Gastrocnemius medialis (tissue), 4 donors: ENCODE data around the gene HSBP1L1. TPM values are rescaled to one million over a fixed set of nuclear protein-coding genes. Genes with fewer than 3 reads are reported as not detected.

Experiments
- ATAC-seq, 2 donors: fragments of 150-250 bp; one replicate each; pipeline ENCODE4 v1.9.1; 2016
- DNase-seq, 2 donors: peaks; one replicate each; pipeline ENCODE4 v3.0.0-alpha.2; 2019
- H3K27ac ChIP-seq, 4 donors: fragments of 200-600 bp; sonication (generic); 1 replicate in 1 of 4; 2 replicates in 3 of 4; pipeline ENCODE4 v1.5.1; 2016 to 2018; ENCODE audit warnings: mild to moderate bottlenecking in 2 of 4, moderate library complexity in 1 of 4
- H3K27me3 ChIP-seq, 3 donors: fragments of 200-600 bp; sonication (generic) in 2 of 3; 1 replicate in 1 of 3; 2 replicates in 2 of 3; pipeline versions ENCODE4 v1.5.1 to v1.6.0; 2016 to 2019; ENCODE audit warnings: mild to moderate bottlenecking in 1 of 3, moderate library complexity in 1 of 3
- H3K36me3 ChIP-seq, 2 donors: fragments of 200-600 bp; sonication (generic) in 1 of 2; one replicate each; pipeline ENCODE4 v1.5.1; 2017 to 2018
- H3K4me1 ChIP-seq, 2 donors: fragments of 200-600 bp; sonication (generic) in 1 of 2; one replicate each; pipeline ENCODE4 v1.5.1; 2016 to 2017; ENCODE audit warnings: mild to moderate bottlenecking in 2 of 2
- H3K4me3 ChIP-seq, 4 donors: fragments of 200-600 bp; sonication (generic) in 3 of 4; 1 replicate in 1 of 4; 2 replicates in 3 of 4; pipeline ENCODE4 v1.5.1; 2016 to 2019; ENCODE audit warnings: mild to moderate bottlenecking in 2 of 4
- H3K9me3 ChIP-seq, 3 donors: fragments of 200-600 bp; sonication (generic) in 2 of 3; 1 replicate in 1 of 3; 2 replicates in 2 of 3; pipeline ENCODE4 v1.5.1; 2016 to 2019
- CTCF ChIP-seq, 5 experiments: fragments of 450-650 bp in 3 of 5; fragments of 200-600 bp in 2 of 5; sonication (generic) in 2 of 5; IDR thresholded peaks in 4 of 5; conservative IDR thresholded peaks in 1 of 5; 1 replicate in 4 of 5; 2 replicates in 1 of 5; pipeline ENCODE4 v1.5.1; 2016 to 2019; ENCODE audit warnings: antibody characterized with exemption in 5 of 5, mild to moderate bottlenecking in 3 of 5, moderate library complexity in 3 of 5
- POLR2A ChIP-seq, 2 donors: fragments of 450-650 bp; IDR thresholded peaks; one replicate each; pipeline ENCODE4 v1.6.1; 2017; ENCODE audit warnings: antibody characterized with exemption in 2 of 2, mild to moderate bottlenecking in 2 of 2, moderate library complexity in 2 of 2
- in situ Hi-C, 4 donors: fragments of 200-750 bp; cut with MboI; loops; one replicate each; pipeline versions ENCODE4 v1.15.0 to v1.8.0; 2017; ENCODE audit warnings: low sequenced_read_pairs in 4 of 4
- intact Hi-C: fragments of 100-400 bp; cut with DNase I; formaldehyde crosslinking; loops from one replicate; pipeline ENCODE4 v1.15.1; 2023; ENCODE audit warnings: low total_unique reads
- total RNA-seq, 4 donors: library from RNA; depleted of rRNA; stranded (reverse); fragments of >200 nt; gene quantifications; one replicate each; pipeline versions ENCODE4 v1.1.0 to v1.2.3, GENCODE V29; 2016

HSBP1L1 gene
- total RNA-seq, 4 donors from 2014 or later: 0.94 to 13.4 (median 6.9) TPM

- H3K27me3 ChIP-seq: no peaks in the 10 kb centered on the region
- peak overlapping the region in 2 of 4 donors; percentile 69 to 96 for H3K27ac ChIP-seq
- no peak for DNase-seq
- intact Hi-C loops: loop anchor here (10.0 kb wide), 1 partner anchor 548 kb away; no protein-coding TSS in a partner anchor
- no peaks in the 10 kb centered on the region for H3K9me3 ChIP-seq
- H3K36me3 ChIP-seq: peaks cover 0 to 10% of the 10 kb centered on the region in 2 donors
- peaks cover 22 to 34% of the 10 kb centered on the region in 2 donors for H3K4me1 ChIP-seq
- in situ Hi-C loops: no loop called here
- ATAC-seq: no peak
- H3K4me3 ChIP-seq: peak overlapping the region; percentile 75 to 93 (median 86)
- TF ChIP-seq CTCF (IDR thresholded peaks at IDR 0.05 in 4 of 5, conservative IDR thresholded peaks at IDR 0.05 in 1 of 5): no peak
- TF ChIP-seq POLR2A (IDR thresholded peaks at IDR 0.05): no peak
Observed at GRCh38 chr18:79952456-79952995, 11.9 kb upstream of the HSBP1L1 start.

- intact Hi-C loops (loop anchor here (10.0 kb wide), 1 partner anchor 548 kb away; no protein-coding TSS in a partner anchor), in situ Hi-C loops (no loop called here)
- H3K36me3 ChIP-seq: peaks cover 0 to 10% of the 10 kb centered on the region in 2 donors
- DNase-seq: no peak
- ATAC-seq: no peak
- H3K27me3 ChIP-seq: no peaks in the 10 kb centered on the region
- no peak overlapping the region for H3K27ac ChIP-seq
- H3K9me3 ChIP-seq: no peaks in the 10 kb centered on the region
- H3K4me3 ChIP-seq: no peak overlapping the region
- H3K4me1 ChIP-seq: peaks cover 16 to 29% of the 10 kb centered on the region in 2 donors
- no peak for TF ChIP-seq CTCF (IDR thresholded peaks at IDR 0.05 in 4 of 5, conservative IDR thresholded peaks at IDR 0.05 in 1 of 5)
Observed at GRCh38 chr18:79952996-79953559, 11.4 kb upstream of the HSBP1L1 start.

GRCh38 chr18:79953971-79954651 lies 10.3 kb upstream of the HSBP1L1 start:
- peak overlapping the region; percentile 25 to 64 (median 48) for H3K27ac ChIP-seq
- in situ Hi-C loops: no loop called here
- no peaks in the 10 kb centered on the region for H3K9me3 ChIP-seq
- no peak overlapping the region for H3K4me3 ChIP-seq
- intact Hi-C loops: loop anchor here (10.0 kb wide), 1 partner anchor 549 kb away; no protein-coding TSS in a partner anchor
- TF ChIP-seq POLR2A (IDR thresholded peaks at IDR 0.05): no peak
- H3K27me3 ChIP-seq: no peaks in the 10 kb centered on the region
- no peak for DNase-seq
- peaks cover 6 to 18% of the 10 kb centered on the region in 2 donors for H3K4me1 ChIP-seq
- ATAC-seq: no peak
- H3K36me3 ChIP-seq: peaks cover 0 to 8% of the 10 kb centered on the region in 2 donors

DNA sequence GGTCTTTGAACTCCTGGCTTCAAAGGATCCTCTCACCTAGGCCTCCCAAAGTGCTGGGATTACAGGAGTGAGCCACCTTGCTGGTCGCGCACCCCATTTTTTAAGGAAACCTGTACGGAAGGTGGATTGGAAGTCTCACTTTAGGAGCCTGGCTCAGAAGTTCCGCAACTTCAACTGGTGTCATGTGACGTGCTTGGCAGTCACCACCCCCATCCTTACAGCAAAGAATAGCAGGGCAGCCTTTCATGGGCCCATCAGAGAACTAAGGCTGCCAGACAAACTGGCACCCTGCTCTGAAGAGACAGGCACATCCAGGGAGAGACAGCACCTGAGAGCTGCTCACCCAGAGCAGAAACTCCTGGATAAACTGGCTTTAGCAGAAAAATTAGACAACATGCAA lies 9.7 kb upstream of the HSBP1L1 start:
- peaks cover 0 to 1% of the 10 kb centered on the region in 2 donors for H3K36me3 ChIP-seq
- H3K27me3 ChIP-seq: no peaks in the 10 kb centered on the region
- in situ Hi-C loops (no loop called here), intact Hi-C loops (loop anchor here (10.0 kb wide), 1 partner anchor 550 kb away; no protein-coding TSS in a partner anchor)
- DNase-seq: peak in 1 of 2 donors; percentile 63
- H3K4me1 ChIP-seq: peaks cover 0 to 12% of the 10 kb centered on the region in 2 donors
- no peak for TF ChIP-seq POLR2A (IDR thresholded peaks at IDR 0.05)
- TF ChIP-seq CTCF (IDR thresholded peaks at IDR 0.05 in 4 of 5, conservative IDR thresholded peaks at IDR 0.05 in 1 of 5): no peak
- H3K4me3 ChIP-seq: no peak overlapping the region
- H3K9me3 ChIP-seq: no peaks in the 10 kb centered on the region
- H3K27ac ChIP-seq: peak overlapping the region; percentile 25 to 64 (median 48)
- ATAC-seq: peak in 1 of 2 donors; percentile 28
